ENCODE measurements around the gene MZB1.

The MZB1 gene

GRCh38 chr5:139389701-139390638 lies at the start of gene MZB1:
Gene MZB1, minus strand, starts transcription at chr5:139389913. Its CDS starts 57 bp downstream, at chr5:139389856.
- no peak for DNase-seq

GRCh38 chr5:139439013-139439903 lies 49.5 kb upstream of the MZB1 start, which contains the start of gene DNAJC18:
Gene DNAJC18, minus strand, starts transcription at chr5:139439525. Its CDS starts 80 bp downstream, at chr5:139439445.
- DNase-seq: peak; percentile 89

- DNase-seq: no peak
Observed at GRCh38 chr5:139438707-139439012, 48.9 kb upstream of the MZB1 start.

- DNase-seq: no peak
Observed at GRCh38 chr5:139435676-139436075, 46.0 kb upstream of the MZB1 start.

GRCh38 chr5:139431706-139432105 lies 42.0 kb upstream of the MZB1 start:
- no peak for DNase-seq

- DNase-seq: no peak
Observed at GRCh38 chr5:139430015-139430414, 40.3 kb upstream of the MZB1 start.

GRCh38 chr5:139426203-139426885 lies 36.6 kb upstream of the MZB1 start:
- DNase-seq: no peak

- no peak for DNase-seq
Observed at GRCh38 chr5:139425497-139425896, 35.8 kb upstream of the MZB1 start.

- DNase-seq: peak; percentile 32
Observed at GRCh38 chr5:139422307-139422893, 32.7 kb upstream of the MZB1 start.

GRCh38 chr5:139419226-139420192 lies 29.8 kb upstream of the MZB1 start:
- no peak for DNase-seq

- no peak for DNase-seq
Observed at GRCh38 chr5:139418793-139419192, 29.1 kb upstream of the MZB1 start.

GRCh38 chr5:139417214-139417613 lies 27.5 kb upstream of the MZB1 start:
- no peak for DNase-seq

GRCh38 chr5:139416651-139417050 lies 26.9 kb upstream of the MZB1 start:
- no peak for DNase-seq

- no peak for DNase-seq
Observed at GRCh38 chr5:139415869-139416268, 26.2 kb upstream of the MZB1 start.

- DNase-seq: no peak
Observed at GRCh38 chr5:139415221-139415861, 25.6 kb upstream of the MZB1 start.

- no peak for DNase-seq
Observed at GRCh38 chr5:139414581-139415130, 24.9 kb upstream of the MZB1 start.

GRCh38 chr5:139413963-139414362 lies 24.2 kb upstream of the MZB1 start:
- DNase-seq: no peak

- no peak for DNase-seq
Observed at GRCh38 chr5:139413153-139413552, 23.4 kb upstream of the MZB1 start.

- DNase-seq: no peak
Observed at GRCh38 chr5:139410993-139411828, 21.5 kb upstream of the MZB1 start.
